ENCODE results near the gene BLOC1S3.

Gene BLOC1S3

DNA sequence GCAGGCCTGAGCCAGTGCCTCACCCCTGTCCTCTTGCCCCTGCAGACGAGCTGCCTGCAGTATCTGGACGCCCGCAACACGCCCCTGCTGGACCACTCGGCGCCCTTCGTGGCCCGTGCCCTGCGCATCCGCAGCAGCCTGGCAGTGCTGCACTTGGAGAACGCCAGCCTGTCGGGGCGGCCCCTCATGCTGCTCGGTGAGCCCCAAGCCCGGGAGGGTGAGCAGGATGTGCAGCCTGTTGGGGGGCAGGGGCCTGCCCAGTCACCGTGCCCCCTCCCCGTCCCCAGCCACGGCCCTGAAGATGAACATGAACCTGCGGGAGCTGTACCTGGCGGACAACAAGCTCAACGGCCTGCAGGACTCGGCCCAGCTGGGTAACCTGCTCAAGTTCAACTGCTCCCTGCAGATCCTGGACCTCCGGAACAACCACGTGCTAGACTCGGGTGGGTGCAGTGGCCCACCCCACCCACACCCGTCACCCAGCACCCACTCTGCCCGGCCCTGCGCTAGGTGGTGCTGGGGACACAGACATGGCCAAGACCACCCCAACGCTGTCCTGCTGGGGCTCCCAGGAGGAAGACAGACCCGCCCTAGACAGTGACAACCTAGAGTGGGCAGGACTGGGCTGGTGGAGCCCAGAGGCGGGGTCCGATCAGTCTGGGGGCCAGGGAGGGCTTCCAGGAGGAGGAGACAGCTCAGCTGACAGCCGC is 36.4 kb upstream of the BLOC1S3 start:
- no peaks in the 10 kb centered on the region for H3K4me1 Mint-ChIP-seq (ENCODE audit: low read depth)
- H3K36me3 Mint-ChIP-seq: peaks cover 2% of the 10 kb centered on the region
- no peaks in the 10 kb centered on the region for H3K9me3 Mint-ChIP-seq (ENCODE audit: low read depth)
- no peaks in the 10 kb centered on the region for H3K27me3 Mint-ChIP-seq
- no peak overlapping the region for H3K27ac Mint-ChIP-seq
- H3K4me3 Mint-ChIP-seq: no peak overlapping the region

DNA sequence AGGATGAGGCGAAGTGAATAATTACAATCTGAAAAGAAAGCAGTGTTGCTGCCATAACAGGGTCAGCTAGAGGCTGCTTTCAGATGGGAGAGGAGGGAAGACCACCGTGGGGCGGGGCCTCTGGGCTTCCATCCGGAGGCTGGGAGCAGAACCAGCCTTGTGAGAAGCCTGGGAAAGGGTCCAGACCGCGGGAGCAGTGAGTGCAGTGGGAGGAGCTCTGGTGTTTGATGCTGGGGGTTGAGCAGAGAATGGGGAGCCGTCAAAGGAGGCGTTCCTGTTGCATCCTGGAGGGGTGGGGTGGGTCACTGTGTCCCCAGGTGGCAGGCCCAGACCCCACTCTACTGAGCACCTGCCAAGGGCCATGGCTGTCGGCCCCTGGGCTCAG is 35.9 kb upstream of the BLOC1S3 start:
- H3K36me3 Mint-ChIP-seq: peaks cover 2% of the 10 kb centered on the region
- no peaks in the 10 kb centered on the region for H3K4me1 Mint-ChIP-seq (ENCODE audit: low read depth)
- no peaks in the 10 kb centered on the region for H3K27me3 Mint-ChIP-seq
- no peaks in the 10 kb centered on the region for H3K9me3 Mint-ChIP-seq (ENCODE audit: low read depth)
- no peak overlapping the region for H3K27ac Mint-ChIP-seq
- no peak overlapping the region for H3K4me3 Mint-ChIP-seq

DNA sequence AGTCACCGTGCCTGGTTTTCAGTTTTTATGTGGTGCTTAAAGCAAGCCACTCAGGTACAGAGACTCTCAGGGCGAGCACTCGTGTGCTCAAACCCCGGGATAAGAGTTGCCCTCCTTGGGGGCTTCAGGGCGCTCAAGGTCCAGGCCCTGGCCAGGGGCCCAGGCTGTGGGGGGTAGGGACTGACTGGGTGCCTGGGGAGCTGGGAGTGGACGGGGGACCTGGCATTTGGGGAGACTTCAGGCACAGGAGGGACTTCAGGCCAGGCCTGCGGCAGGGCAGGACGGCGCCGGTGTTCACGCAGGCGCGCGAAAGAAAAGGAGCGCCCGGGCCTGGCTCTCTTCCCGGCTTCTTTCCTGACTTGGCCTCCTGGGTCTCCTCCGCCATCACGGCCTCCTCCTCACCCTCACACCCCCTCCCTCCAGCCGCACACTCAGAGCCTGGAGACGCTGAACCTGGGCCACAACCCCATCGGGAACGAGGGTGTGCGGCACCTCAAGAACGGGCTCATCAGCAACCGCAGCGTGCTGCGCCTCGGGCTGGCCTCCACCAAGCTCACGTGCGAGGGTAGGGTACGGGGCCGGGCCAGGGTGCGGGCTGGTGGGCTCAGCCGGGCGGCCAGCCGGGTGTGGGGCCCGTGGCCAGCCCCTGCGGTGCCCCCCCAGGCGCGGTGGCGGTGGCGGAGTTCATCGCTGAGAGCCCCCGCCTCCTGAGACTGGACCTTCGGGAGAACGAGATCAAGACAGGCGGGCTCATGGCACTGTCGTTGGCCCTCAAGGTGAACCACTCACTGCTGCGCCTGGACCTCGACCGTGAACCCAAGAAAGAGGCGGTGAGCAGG is 33.9 kb upstream of the BLOC1S3 start:
- Mint-ChIP-seq H3K4me1 (ENCODE audit: low read depth) (peaks cover 6% of the 10 kb centered on the region), H3K27ac (no peak overlapping the region), H3K27me3 (no peaks in the 10 kb centered on the region), H3K9me3 (ENCODE audit: low read depth) (no peaks in the 10 kb centered on the region), H3K36me3 (peaks cover 2% of the 10 kb centered on the region), H3K4me3 (no peak overlapping the region)

DNA sequence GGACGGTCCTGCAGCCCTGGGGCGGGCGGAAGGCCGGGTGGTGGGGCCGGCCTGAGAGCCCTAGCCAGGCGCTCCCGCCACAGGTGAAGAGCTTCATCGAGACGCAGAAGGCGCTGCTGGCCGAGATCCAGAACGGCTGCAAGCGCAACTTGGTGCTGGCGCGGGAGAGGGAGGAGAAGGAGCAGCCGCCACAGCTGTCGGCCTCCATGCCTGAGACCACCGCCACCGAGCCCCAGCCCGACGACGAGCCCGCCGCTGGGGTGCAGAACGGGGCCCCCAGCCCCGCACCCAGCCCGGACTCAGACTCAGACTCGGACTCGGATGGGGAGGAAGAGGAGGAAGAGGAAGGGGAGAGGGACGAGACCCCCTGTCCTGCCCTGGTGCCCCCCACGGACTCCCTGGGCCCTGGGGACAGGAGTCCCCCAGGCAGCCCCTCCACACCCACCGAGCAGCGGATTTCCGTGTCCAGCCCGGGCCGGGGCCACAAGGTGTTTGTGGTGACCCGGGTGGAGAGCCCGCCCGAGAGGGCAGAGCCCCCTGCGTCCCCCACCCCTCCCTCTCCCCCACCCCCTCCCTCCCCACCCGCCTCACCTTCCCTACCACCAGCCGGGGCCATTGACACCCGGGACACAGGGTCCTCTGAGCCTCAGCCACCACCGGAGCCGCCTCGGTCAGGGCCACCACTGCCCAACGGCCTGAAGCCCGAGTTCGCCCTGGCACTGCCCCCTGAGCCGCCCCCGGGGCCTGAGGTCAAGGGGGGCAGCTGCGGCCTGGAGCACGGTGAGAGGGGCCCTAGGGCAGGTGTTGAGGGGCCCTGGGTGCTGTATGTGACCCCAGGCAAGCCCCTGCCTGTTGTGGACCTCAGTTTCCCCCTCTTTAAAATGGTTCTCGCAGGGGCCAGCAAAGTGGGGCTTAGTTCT is 33.1 kb upstream of the BLOC1S3 start:
- no peaks in the 10 kb centered on the region for H3K9me3 Mint-ChIP-seq (ENCODE audit: low read depth)

DNA sequence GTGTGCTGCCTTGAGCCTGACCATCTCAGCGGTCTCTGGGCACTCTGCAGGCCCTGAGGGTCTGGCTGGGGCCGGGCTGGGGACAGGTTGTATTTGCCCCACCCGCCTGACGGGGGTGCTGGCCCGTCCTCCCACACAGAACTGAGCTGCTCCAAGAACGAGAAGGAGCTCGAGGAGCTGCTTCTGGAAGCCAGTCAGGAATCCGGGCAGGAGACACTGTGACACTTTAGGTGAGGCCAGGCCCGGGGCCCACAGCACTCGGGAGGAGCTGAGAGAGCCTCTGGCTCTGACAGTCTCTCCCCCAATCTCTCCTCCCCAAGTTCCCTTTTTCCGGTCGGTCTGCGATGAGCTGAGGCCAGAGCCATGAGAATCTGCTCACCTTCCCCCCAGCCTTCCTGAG is 32.3 kb upstream of the BLOC1S3 start:
- Mint-ChIP-seq H3K9me3 (ENCODE audit: low read depth) (no peaks in the 10 kb centered on the region), H3K4me1 (ENCODE audit: low read depth) (peaks cover 6% of the 10 kb centered on the region), H3K36me3 (peaks cover 2% of the 10 kb centered on the region), H3K4me3 (no peak overlapping the region), H3K27me3 (no peaks in the 10 kb centered on the region), H3K27ac (no peak overlapping the region)

More for the DNA sequence above, 33.1 kb upstream of the BLOC1S3 start:
- H3K36me3 Mint-ChIP-seq: peaks cover 2% of the 10 kb centered on the region
- H3K27me3 Mint-ChIP-seq: no peaks in the 10 kb centered on the region
- no peak overlapping the region for H3K4me3 Mint-ChIP-seq
- H3K27ac Mint-ChIP-seq: no peak overlapping the region
- H3K4me1 Mint-ChIP-seq (ENCODE audit: low read depth): peaks cover 6% of the 10 kb centered on the region

DNA sequence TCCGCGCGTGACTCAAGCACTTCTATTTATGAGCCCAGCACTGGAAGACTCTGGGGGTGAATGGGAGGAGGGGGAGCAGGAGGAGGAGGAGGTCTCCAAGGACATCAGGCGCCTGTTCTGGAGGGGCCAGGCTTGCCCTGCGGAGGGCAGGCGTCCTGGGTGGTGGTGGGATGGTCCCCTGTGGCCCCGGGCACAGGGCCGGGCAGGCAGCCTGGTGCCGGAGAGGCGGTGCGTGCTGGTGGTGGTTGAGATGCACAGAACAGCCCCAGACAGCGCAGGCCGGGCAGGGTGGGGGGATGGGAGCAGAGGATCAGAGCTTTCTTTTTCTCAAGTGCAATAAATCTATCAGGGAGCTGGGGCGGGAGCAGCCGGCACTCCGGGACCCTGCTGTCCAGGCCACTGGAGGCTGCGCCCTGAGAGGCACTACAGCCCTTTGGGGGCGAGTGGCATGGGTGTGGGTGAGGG is 31.8 kb upstream of the BLOC1S3 start:
- Mint-ChIP-seq H3K36me3 (peaks cover 2% of the 10 kb centered on the region), H3K4me3 (no peak overlapping the region), H3K27ac (no peak overlapping the region), H3K9me3 (ENCODE audit: low read depth) (no peaks in the 10 kb centered on the region), H3K27me3 (no peaks in the 10 kb centered on the region), H3K4me1 (ENCODE audit: low read depth) (peaks cover 10% of the 10 kb centered on the region)

DNA sequence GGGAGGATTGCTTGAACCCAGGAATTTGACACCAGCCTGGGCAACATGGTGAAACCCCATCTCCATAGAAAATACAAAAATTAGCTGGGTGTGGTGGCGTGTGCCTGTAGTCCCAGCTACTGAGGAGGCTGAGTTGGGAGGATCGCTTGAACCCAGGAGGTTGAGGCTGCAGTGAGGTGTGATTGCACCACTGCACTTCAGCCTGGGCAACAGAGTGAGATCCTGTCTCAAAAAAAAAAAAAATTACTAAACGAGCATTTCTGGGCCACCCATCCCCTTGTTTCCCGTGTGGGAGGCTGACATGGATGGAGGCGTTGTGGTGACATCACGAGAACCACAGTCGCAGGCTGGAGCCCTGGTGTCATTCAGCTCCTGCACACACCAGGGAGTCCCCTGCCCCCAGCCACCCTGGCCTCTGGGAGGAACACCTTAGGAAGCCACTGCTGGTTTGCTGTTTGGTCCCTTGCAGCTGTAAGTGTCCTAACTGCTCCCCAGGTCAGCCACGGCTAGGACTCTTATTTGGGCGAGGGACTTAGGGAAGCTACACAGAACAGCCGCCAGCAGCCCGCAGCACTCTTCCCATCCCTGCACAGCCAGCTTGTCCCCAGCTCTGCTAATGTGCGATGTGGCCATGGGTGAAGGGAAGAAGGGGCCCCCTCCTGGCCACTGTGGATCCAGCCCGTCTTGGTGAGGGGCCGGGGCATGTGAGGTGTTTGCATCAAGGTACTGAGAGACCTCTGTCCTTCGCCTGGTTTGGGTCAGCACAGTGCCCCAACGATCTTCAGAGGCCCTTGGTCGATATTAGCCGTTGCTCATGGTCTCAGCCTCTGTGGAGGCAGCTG is 30.5 kb upstream of the BLOC1S3 start:
- Mint-ChIP-seq H3K27me3 (no peaks in the 10 kb centered on the region), H3K4me1 (ENCODE audit: low read depth) (peaks cover 14% of the 10 kb centered on the region), H3K27ac (no peak overlapping the region), H3K4me3 (no peak overlapping the region), H3K36me3 (peaks cover under 1% of the 10 kb centered on the region), H3K9me3 (ENCODE audit: low read depth) (no peaks in the 10 kb centered on the region)

DNA sequence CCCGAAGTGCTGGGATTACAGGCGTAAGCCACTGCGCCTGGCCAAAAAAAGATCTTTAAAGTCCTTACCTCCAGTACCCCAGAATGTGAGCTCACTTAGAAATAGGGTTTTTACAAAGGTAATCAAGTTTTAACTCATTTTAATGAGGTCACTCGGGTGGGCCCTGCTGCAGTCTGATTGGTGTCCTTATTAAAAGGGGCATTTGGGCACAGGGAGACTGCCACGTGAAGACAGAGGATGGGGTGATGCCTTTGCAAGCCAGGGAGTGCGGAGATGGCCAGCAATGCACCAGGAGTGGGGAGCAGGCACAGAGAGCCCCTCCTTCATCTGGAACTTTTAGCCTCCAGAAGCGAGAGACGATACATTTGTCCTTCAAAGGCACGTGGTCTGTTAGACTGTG is 29.5 kb upstream of the BLOC1S3 start:
- H3K4me1 Mint-ChIP-seq (ENCODE audit: low read depth): peaks cover 18% of the 10 kb centered on the region
- H3K36me3 Mint-ChIP-seq: no peaks in the 10 kb centered on the region
- no peak overlapping the region for H3K27ac Mint-ChIP-seq
- no peaks in the 10 kb centered on the region for H3K9me3 Mint-ChIP-seq (ENCODE audit: low read depth)
- no peak overlapping the region for H3K4me3 Mint-ChIP-seq
- H3K27me3 Mint-ChIP-seq: no peaks in the 10 kb centered on the region

DNA sequence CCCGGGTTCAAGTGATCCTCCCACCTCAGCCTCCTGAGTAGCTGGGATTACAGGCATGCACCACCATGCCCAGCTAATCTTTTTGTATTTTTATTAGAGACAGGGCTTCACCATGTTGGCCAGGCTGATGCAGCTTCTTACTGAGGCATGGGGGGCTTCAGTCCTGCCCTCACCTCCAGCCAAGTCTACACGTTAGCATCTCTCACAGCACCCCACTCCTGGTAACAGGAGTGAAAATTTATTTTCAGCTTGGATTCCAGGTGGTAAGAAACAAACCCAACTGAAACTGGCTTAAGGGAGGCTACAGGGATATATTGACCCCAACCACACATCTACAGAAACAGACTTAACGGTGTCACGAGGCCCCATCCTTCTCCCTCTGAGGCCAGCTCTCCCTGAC is 28.4 kb upstream of the BLOC1S3 start:
- Mint-ChIP-seq H3K36me3 (no peaks in the 10 kb centered on the region), H3K27me3 (no peaks in the 10 kb centered on the region), H3K9me3 (ENCODE audit: low read depth) (no peaks in the 10 kb centered on the region), H3K27ac (no peak overlapping the region), H3K4me3 (no peak overlapping the region), H3K4me1 (ENCODE audit: low read depth) (peaks cover 22% of the 10 kb centered on the region)

DNA sequence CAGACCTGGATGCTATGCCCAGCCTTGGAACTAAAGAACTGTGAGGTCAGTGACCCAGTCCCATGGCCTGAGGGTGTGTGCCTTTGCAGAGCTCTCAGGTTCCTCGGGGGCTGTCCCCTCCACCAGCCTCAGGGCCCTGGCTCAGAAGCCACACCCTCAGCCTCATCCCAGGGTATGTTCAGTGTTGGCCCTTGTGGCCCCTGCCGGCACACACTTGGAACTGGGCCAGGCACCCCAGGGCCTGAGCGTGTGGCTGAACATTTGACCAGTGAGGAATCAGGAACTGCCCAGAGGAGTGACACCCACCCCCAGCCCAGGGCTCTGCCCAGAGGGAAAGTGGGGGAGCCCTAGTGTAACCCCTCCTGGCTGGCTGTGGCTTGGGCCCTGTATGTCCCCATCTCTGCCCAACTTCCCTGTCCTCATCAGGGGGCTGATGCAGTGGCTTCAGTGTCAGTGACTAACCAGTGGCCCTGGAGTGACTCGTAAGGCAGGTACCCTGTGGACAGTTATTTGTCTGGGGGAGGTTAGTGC is 27.8 kb upstream of the BLOC1S3 start:
- Mint-ChIP-seq H3K9me3 (ENCODE audit: low read depth) (no peaks in the 10 kb centered on the region), H3K4me1 (ENCODE audit: low read depth) (peaks cover 22% of the 10 kb centered on the region), H3K27me3 (no peaks in the 10 kb centered on the region), H3K4me3 (peak overlapping the region; percentile 64), H3K27ac (no peak overlapping the region), H3K36me3 (no peaks in the 10 kb centered on the region)

DNA sequence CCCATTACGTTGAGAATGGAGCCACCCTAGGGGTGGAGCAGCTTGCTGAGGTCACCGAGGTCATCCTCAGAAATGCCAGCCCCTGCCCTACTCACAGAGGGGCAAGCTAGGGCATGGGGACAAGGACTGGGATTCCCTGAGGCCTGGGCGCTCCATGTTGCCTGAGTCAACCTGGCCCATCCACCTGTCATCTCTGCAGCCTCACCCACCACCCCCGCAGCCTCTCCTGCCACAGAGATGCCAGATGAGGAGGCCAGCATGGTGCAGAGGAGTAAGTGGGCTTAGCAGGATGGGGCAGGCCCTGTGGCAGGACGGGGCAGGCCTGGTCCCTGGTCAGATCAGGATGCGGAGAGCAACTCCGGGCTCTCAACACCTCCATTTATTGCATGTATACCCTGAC is 27.3 kb upstream of the BLOC1S3 start:
- H3K9me3 Mint-ChIP-seq (ENCODE audit: low read depth): no peaks in the 10 kb centered on the region
- H3K27ac Mint-ChIP-seq: peak overlapping the region; percentile 28
- peak overlapping the region; percentile 64 for H3K4me3 Mint-ChIP-seq
- peaks cover 22% of the 10 kb centered on the region for H3K4me1 Mint-ChIP-seq (ENCODE audit: low read depth)
- no peaks in the 10 kb centered on the region for H3K36me3 Mint-ChIP-seq
- no peaks in the 10 kb centered on the region for H3K27me3 Mint-ChIP-seq

DNA sequence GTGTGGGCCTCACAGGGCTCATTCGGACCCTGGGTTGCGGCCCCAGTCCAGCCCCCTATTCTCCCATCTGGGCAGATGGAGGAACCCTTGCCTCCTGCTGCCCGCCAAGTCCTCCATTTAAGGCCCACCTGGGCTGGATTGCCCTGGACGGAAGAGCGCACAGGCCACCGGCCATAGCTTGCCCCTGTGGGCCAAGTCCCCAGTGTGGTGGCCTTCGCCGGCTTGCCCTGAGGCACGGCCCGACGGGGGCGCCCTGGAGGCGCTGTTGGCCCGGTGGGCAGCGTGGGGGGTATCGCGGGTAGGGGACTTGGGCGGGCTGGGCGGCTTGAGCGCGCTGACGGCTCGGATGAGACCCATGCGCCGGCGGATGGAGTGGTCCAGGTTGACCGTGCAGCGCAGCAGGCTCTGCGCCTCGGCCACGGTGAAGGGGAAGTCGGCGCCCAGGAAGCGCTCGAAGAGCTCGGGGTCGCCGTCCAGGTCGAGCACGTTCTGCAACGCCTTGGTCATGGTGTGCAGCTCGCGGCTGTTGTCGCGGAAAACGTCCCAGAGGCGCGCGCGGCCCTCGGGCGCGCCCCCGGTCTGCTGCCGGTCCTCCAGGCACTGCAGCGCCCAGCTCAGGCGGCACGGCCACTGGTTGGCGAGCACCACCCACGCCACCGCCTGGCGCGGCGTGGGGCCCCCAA is 26.6 kb upstream of the BLOC1S3 start:
- Mint-ChIP-seq H3K9me3 (ENCODE audit: low read depth) (no peaks in the 10 kb centered on the region), H3K4me3 (peak overlapping the region; percentile 64), H3K27me3 (no peaks in the 10 kb centered on the region), H3K27ac (peak overlapping the region; percentile 28), H3K36me3 (no peaks in the 10 kb centered on the region), H3K4me1 (ENCODE audit: low read depth) (peaks cover 22% of the 10 kb centered on the region)

DNA sequence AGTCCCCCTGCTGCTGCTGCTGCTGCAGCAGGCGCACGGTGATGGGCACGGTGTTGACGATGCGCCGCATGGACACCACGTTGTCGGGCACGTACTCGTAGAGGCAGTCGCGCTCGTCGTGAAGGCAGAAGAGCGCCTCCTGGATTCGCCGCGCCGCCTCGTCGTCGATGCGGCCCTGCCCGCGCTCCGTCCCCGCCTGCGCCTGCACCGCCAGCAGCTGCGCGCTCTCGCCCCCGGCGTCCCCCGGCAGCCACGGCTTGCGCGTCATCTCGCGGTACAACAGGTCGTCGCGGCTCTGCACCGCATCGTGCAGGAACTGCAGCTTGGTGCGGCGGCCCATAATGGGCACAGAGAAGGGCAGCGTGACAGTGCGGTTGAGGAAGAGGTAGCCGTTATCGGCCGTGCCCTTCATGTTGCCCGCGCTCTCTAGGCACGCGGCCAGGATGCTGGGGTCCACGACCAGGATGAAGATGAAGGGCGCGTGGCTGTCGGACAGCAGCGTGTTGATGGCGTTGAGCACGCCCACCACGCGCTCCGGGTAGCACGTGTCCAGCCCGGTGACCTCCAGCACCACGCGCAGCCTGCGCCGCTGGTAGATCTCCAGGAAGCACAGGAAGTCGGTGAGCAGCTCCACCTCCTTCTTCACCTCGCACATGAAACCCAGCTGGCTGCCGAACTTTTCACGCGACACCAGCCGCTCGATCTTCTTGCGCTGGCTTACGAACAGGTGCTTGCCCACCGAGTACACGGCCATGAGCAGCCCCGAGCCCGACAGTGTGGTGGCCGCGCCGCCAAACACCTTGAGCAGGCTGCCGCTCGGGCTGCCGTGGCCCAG is 25.9 kb upstream of the BLOC1S3 start:
- Mint-ChIP-seq H3K9me3 (ENCODE audit: low read depth) (no peaks in the 10 kb centered on the region), H3K27me3 (no peaks in the 10 kb centered on the region)

More for the DNA sequence above, 25.9 kb upstream of the BLOC1S3 start:
- peaks cover 22% of the 10 kb centered on the region for H3K4me1 Mint-ChIP-seq (ENCODE audit: low read depth)
- H3K36me3 Mint-ChIP-seq: no peaks in the 10 kb centered on the region
- peak overlapping the region; percentile 66 for H3K27ac Mint-ChIP-seq
- H3K4me3 Mint-ChIP-seq: peak overlapping the region; percentile 78

Measured in activated naive CD8-positive, alpha-beta T cell (primary cell).